A673 (cell line): ENCODE data around the gene COQ3. TPM values are rescaled to one million over a fixed set of nuclear protein-coding genes. Genes with fewer than 3 reads are reported as not detected.

Experiments used
- Bru-seq: library from RNA; stranded (reverse); fragments of 400-500 nt; gene quantifications from one replicate; lab custom pipeline; 2021; lab: Mats Ljungman, UMichigan
- BruChase-seq, 2 experiments: library from RNA; stranded (reverse); fragments of 400-500 nt; gene quantifications; one replicate each; lab custom pipeline; 2021; lab: Mats Ljungman, UMichigan
- BruUV-seq: library from RNA; stranded (reverse); fragments of 400-500 nt; replicated peaks from 2 replicates; lab custom pipeline; 2021; lab: Mats Ljungman, UMichigan
- CTCF ChIA-PET: fragments of 300-600 bp; sonication (Branson Sonifier 250); formaldehyde crosslinking; loops from one replicate; lab custom pipeline; 2022; ENCODE audit warnings: antibody characterized with exemption; lab: Charles Lee
- POLR2A ChIA-PET: fragments of 300-600 bp; sonication (Branson Sonifier 250); formaldehyde crosslinking; loops from one replicate; lab custom pipeline; 2022; ENCODE audit warnings: antibody characterized with exemption; ENCODE audit not compliant: low non-redundant PET; lab: Charles Lee
- DNase-seq: peaks from one replicate; pipeline ENCODE4 v3.0.0-alpha.2; 2015; ENCODE audit warnings: low spot score
- H3K27ac ChIP-seq: fragments of 200-600 bp; sonication (generic); 2 replicates; pipeline ENCODE4 v1.5.1; 2016; ENCODE audit warnings: mixed run types, low read depth, mild to moderate bottlenecking, mixed read lengths, antibody characterized with exemption, low read length; ENCODE audit not compliant: poor library complexity, severe bottlenecking
- H3K27me3 ChIP-seq: fragments of 200-600 bp; sonication (generic); replicated peaks from 2 replicates; pipeline ENCODE4 v1.6.1; 2017; ENCODE audit warnings: mixed run types, low read depth, mild to moderate bottlenecking, mixed read lengths, antibody characterized with exemption, low read length; ENCODE audit not compliant: insufficient read depth, poor library complexity
- H3K36me3 ChIP-seq: fragments of 200-600 bp; sonication (generic); 2 replicates; pipeline ENCODE4 v1.6.1; 2016; ENCODE audit warnings: mixed run types, mild to moderate bottlenecking, mixed read lengths, antibody characterized with exemption, low read length; ENCODE audit not compliant: insufficient read depth, poor library complexity, severe bottlenecking
- H3K4me1 ChIP-seq: fragments of 200-600 bp; sonication (generic); 2 replicates; pipeline ENCODE4 v1.6.1; 2017; ENCODE audit warnings: mixed run types, mild to moderate bottlenecking, mixed read lengths, antibody characterized with exemption, low read length; ENCODE audit not compliant: insufficient read depth, poor library complexity, severe bottlenecking
- H3K4me3 ChIP-seq: fragments of 200-600 bp; sonication (generic); 2 replicates; pipeline ENCODE4 v1.5.1; 2016; ENCODE audit warnings: low read depth, mixed run types, mild to moderate bottlenecking, mixed read lengths, low read length; ENCODE audit not compliant: poor library complexity, severe bottlenecking
- H3K9me3 ChIP-seq: fragments of 200-600 bp; sonication (generic); 2 replicates; pipeline ENCODE4 v1.6.1; 2016; ENCODE audit warnings: mixed run types, low read depth, mild to moderate bottlenecking, mixed read lengths, antibody characterized with exemption, low read length; ENCODE audit not compliant: poor library complexity, severe bottlenecking
- EZH2 ChIP-seq: fragments of 200-600 bp; sonication (generic); IDR thresholded peaks from 2 replicates; pipeline ENCODE4 v1.6.1; 2017; ENCODE audit warnings: borderline replicate concordance, low read depth, mild to moderate bottlenecking, mixed read lengths, antibody characterized with exemption, low read length; ENCODE audit not compliant: poor library complexity, severe bottlenecking
- intact Hi-C: fragments of 100-400 bp; cut with micrococcal nuclease; formaldehyde crosslinking; loops from one replicate; pipeline ENCODE4 v1.10.0; 2022; ENCODE audit not compliant: unreplicated experiment
- long read RNA-seq: library from polyadenylated mRNA; stranded (forward); transcript quantifications from one replicate; pipeline ENCODE4 v2.0.0, GENCODE V29; 2022
- total RNA-seq: library from RNA; stranded (reverse); gene quantifications from 2 replicates; pipeline ENCODE4 v1.2.3, GENCODE V29; 2021
- TF ChIP-seq, protein P1 (sequence below): fragments of 300-800, 200-600 bp; sonication (generic); conservative IDR thresholded peaks from 2 replicates; pipeline ENCODE4 v1.5.1; 2017; ENCODE audit warnings: low read depth, mild to moderate bottlenecking, antibody characterized with exemption, low read length, moderate library complexity, mixed read lengths

COQ3 gene, protein sequence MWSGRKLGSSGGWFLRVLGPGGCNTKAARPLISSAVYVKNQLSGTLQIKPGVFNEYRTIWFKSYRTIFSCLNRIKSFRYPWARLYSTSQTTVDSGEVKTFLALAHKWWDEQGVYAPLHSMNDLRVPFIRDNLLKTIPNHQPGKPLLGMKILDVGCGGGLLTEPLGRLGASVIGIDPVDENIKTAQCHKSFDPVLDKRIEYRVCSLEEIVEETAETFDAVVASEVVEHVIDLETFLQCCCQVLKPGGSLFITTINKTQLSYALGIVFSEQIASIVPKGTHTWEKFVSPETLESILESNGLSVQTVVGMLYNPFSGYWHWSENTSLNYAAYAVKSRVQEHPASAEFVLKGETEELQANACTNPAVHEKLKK
- total RNA-seq = 15.9 and 21.7 TPM in 2 replicates
- percentile 60 among the genes with signal in this experiment for Bru-seq, nascent RNA
- percentile 60 among the genes with signal in this experiment for BruChase-seq, experiment 1, labeled RNA remaining after a 2-hour chase
- percentile 63 among the genes with signal in this experiment for BruChase-seq, experiment 2, labeled RNA remaining after a 6-hour chase
- long read RNA-seq, transcript COQ3-201 (7 exons, 1,335 nt) = major isoform, 43 of 72 reads
- long read RNA-seq, partial matches to known transcripts = 5 of 72 reads
- long read RNA-seq, other reads (novel, unspliced or antisense) = 24 of 72 reads

DNA sequence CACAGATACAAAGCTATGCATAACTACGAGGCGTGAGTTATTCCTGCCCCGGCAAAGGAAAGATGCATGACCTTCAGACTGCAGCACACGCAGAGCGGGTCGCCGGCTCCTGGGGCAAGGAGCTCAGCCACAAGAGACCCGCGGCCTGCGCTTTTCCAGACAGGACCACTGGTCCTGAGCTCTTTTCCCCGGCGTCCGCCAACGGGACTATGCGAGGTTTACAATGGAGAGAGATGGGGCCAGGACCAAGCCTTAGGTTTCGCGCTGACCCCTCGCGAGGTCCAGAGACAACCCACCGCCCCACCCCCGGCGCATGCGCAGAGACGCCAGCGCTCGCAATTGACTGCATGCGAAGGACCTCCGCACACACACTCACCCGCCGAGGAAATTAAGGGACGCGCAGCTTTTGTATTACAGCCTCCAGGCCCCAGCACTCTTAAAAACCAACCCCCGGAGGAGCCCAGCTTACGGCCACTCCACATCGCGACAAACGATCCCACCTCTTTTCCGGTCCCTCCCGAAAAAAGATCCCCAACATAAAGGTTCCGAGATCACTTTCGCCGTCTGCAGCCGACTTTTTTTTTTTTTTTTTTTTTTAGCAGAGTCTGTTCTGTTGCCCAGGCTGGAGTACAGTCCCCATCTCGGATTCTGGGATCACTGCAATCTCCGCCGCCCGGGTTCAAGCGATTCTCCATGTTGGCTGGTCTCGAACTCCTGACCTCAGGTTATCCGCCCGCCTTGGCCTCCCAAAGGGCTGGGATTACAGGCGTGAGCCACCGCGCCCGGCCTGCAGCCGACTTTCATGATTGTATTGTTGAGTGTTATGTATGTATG lies at the start of gene COQ3:
Gene COQ3 (minus strand): TSS at position 498 of the 834 bp plus-strand sequence. CDS start 16 bp downstream, at position 482.
- TSS peak; percentile 65 for BruUV-seq
- H3K27ac ChIP-seq = peak within 1 kb of the TSS; percentile 94
- H3K36me3 ChIP-seq = peaks cover 12% of the 10 kb centered on the region
- TF ChIP-seq, protein P1, sequence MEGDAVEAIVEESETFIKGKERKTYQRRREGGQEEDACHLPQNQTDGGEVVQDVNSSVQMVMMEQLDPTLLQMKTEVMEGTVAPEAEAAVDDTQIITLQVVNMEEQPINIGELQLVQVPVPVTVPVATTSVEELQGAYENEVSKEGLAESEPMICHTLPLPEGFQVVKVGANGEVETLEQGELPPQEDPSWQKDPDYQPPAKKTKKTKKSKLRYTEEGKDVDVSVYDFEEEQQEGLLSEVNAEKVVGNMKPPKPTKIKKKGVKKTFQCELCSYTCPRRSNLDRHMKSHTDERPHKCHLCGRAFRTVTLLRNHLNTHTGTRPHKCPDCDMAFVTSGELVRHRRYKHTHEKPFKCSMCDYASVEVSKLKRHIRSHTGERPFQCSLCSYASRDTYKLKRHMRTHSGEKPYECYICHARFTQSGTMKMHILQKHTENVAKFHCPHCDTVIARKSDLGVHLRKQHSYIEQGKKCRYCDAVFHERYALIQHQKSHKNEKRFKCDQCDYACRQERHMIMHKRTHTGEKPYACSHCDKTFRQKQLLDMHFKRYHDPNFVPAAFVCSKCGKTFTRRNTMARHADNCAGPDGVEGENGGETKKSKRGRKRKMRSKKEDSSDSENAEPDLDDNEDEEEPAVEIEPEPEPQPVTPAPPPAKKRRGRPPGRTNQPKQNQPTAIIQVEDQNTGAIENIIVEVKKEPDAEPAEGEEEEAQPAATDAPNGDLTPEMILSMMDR = no peak
- no peak for TF ChIP-seq EZH2
- no peaks in the 10 kb centered on the region for H3K27me3 ChIP-seq
- peak; percentile 89 for DNase-seq
- ChIA-PET POLR2A (no interaction called here), CTCF (no interaction called here)
- intact Hi-C loops = loop anchor here (5.0 kb wide), 1 partner anchor 62 kb away; no protein-coding TSS in a partner anchor
- peak within 1 kb of the TSS; percentile 79 for H3K4me3 ChIP-seq
- no peaks in the 10 kb centered on the region for H3K9me3 ChIP-seq
- peaks cover 3% of the 10 kb centered on the region for H3K4me1 ChIP-seq

DNA sequence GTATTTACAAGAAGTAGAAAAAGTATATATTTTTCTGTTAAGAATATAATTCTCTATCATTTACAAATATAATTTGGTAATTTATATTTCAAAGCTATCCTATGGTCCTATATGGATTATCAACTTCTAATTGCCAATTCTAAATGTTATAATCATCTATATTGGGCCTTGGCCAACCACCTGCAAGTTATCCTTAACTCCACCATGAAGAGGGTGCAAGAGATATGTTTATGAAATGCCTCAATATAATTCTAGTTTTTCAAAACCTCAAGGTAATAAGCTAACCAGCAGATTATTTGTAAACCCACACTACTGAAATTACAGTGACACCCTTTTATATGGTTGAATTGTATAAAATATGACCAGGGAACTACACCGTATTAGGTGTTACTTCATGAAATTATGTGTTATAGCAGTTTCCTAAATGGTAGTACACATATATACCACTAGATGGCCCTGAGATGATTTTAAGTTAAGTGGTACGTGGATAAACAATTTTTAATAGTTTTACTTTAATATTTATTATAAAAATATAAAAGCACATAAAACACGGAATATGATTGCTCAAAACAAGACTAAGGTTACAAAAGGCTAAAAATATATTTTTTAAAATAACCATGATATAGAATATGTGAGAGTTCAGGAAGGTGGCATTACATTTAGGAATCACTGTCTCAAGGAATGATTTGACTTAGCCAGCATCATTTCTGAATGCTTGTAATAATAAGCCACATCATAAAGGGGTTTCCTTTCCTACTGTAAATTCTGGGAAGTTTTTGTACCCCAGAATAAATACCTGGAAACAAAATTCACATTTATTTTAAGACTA lies 40.9 kb upstream of the COQ3 start:
- CTCF ChIA-PET = no interaction called here

More for the DNA sequence above, 40.9 kb upstream of the COQ3 start:
- Histone ChIP-seq H3K4me3 (no peak overlapping the region), H3K36me3 (peaks cover 4% of the 10 kb centered on the region), H3K9me3 (no peaks in the 10 kb centered on the region), H3K4me1 (no peaks in the 10 kb centered on the region), H3K27me3 (no peaks in the 10 kb centered on the region), H3K27ac (no peak overlapping the region)
- TF ChIP-seq EZH2 = no peak
- TF ChIP-seq, protein P1 = peak; percentile 67
- POLR2A ChIA-PET = no interaction called here
- peak; percentile 27 for DNase-seq
- BruUV-seq = no TSS peak
- intact Hi-C loops = loop anchor here (5.0 kb wide), 1 partner anchor 387 kb away; no protein-coding TSS in a partner anchor
